OCI-LY7 (cell line): ENCODE data around the gene KRTDAP. TPM values are rescaled to one million over a fixed set of nuclear protein-coding genes. Genes with fewer than 3 reads are reported as not detected.
A peak's percentile ranks its signal among the peaks of the same experiment; 100 is the strongest.
"Not testable (repeated sequence)": the region's sequence is repeated elsewhere in the genome, so short reads cannot be mapped to it uniquely, and the experiment has no call there.

Source experiments
- BruUV-seq: library from RNA; stranded (reverse); fragments of 400-500 nt; replicated peaks from 2 replicates; lab custom pipeline; 2021; lab: Mats Ljungman, UMichigan
- CTCF ChIA-PET: fragments of 300-600 bp; sonication (Branson Sonifier 250); formaldehyde crosslinking; loops from one replicate; lab custom pipeline; 2022; ENCODE audit warnings: antibody characterized with exemption; ENCODE audit not compliant: unreplicated experiment; lab: Charles Lee
- POLR2A ChIA-PET: fragments of 300-600 bp; sonication (Branson Sonifier 250); formaldehyde crosslinking; loops from one replicate; lab custom pipeline; 2022; ENCODE audit warnings: antibody characterized with exemption; lab: Charles Lee
- DNase-seq: peaks from one replicate; pipeline ENCODE4 v3.0.0-alpha.2; 2015; ENCODE audit warnings: low spot score
- H2AFZ ChIP-seq: fragments of 200-600 bp; sonication (generic), shearing (Covaris generic); 2 replicates; pipeline ENCODE4 v1.6.1; 2014; ENCODE audit warnings: mild to moderate bottlenecking, antibody characterized with exemption, low read length, moderate library complexity
- H3K27ac ChIP-seq: fragments of 200-600 bp; sonication (generic); 2 replicates; pipeline ENCODE4 v1.5.1; 2014; ENCODE audit warnings: mixed run types, low read depth, mild to moderate bottlenecking, moderate library complexity, low read length, inconsistent platforms; ENCODE audit not compliant: poor library complexity, severe bottlenecking
- H3K36me3 ChIP-seq: fragments of 200-600 bp; sonication (generic); 2 replicates; pipeline ENCODE4 v1.6.1; 2014; ENCODE audit warnings: mild to moderate bottlenecking, antibody characterized with exemption, low read length, moderate library complexity, mixed read lengths; ENCODE audit not compliant: insufficient read depth
- H3K4me1 ChIP-seq: fragments of 200-600 bp; sonication (generic); 2 replicates; pipeline ENCODE4 v1.5.1; 2014; ENCODE audit warnings: mild to moderate bottlenecking, low read length; ENCODE audit not compliant: insufficient read depth, poor library complexity, severe bottlenecking
- H3K4me2 ChIP-seq: fragments of 200-600 bp; sonication (generic); 2 replicates; pipeline ENCODE4 v1.6.1; 2014; ENCODE audit warnings: mild to moderate bottlenecking, low read length
- H3K4me3 ChIP-seq: fragments of 200-600 bp; sonication (generic); 2 replicates; pipeline ENCODE4 v1.5.1; 2014; ENCODE audit warnings: mild to moderate bottlenecking, low read depth, low read length; ENCODE audit not compliant: poor library complexity, severe bottlenecking
- H3K79me2 ChIP-seq: fragments of 200-600 bp; sonication (generic); 2 replicates; pipeline ENCODE4 v1.6.1; 2016; ENCODE audit warnings: low read depth, mild to moderate bottlenecking, low read length, moderate library complexity, mixed read lengths; ENCODE audit not compliant: insufficient read depth
- H3K9me2 ChIP-seq: fragments of 200-600 bp; sonication (generic); 2 replicates; pipeline ENCODE4 v1.6.1; 2016; ENCODE audit warnings: mild to moderate bottlenecking, low read length, mixed read lengths; ENCODE audit not compliant: insufficient read depth
- H3K9me3 ChIP-seq: fragments of 200-600 bp; sonication (generic); 2 replicates; pipeline ENCODE4 v1.6.1; 2014; ENCODE audit warnings: mild to moderate bottlenecking, mixed run types, low read length, mixed read lengths
- H4K20me1 ChIP-seq: fragments of 200-600 bp; sonication (generic); 2 replicates; pipeline ENCODE4 v1.6.1; 2014; ENCODE audit warnings: mild to moderate bottlenecking, antibody characterized with exemption, low read length, moderate library complexity, mixed read lengths; ENCODE audit not compliant: insufficient read depth
- EZH2phosphoT487 ChIP-seq: fragments of 200-600 bp; sonication (generic); IDR thresholded peaks from 2 replicates; pipeline ENCODE4 v1.6.1; 2018; ENCODE audit warnings: low read depth, borderline replicate concordance, mild to moderate bottlenecking, mixed run types, antibody characterized with exemption, low read length, moderate library complexity, mixed read lengths
- intact Hi-C: fragments of 100-400 bp; cut with micrococcal nuclease; formaldehyde crosslinking; loops from one replicate; pipeline ENCODE4 v1.10.0; 2022; ENCODE audit not compliant: unreplicated experiment
- total RNA-seq, 2 experiments: library from RNA; depleted of rRNA in 1 of 2; stranded (reverse); fragments of >200 nt in 1 of 2; shearing (Covaris generic) in 1 of 2; gene quantifications; 2 replicates each; pipeline ENCODE4 v1.2.3, GENCODE V29; 2014 to 2022
- TF ChIP-seq, protein P1 (sequence below): fragments of 200-600 bp; sonication (generic); conservative IDR thresholded peaks from 2 replicates; pipeline ENCODE4 v1.5.1; 2014; ENCODE audit warnings: mild to moderate bottlenecking, antibody characterized with exemption, low read length, moderate library complexity, mixed read lengths

Gene KRTDAP
- total RNA-seq, 2 experiments from 2014 or later: not detected

DNA sequence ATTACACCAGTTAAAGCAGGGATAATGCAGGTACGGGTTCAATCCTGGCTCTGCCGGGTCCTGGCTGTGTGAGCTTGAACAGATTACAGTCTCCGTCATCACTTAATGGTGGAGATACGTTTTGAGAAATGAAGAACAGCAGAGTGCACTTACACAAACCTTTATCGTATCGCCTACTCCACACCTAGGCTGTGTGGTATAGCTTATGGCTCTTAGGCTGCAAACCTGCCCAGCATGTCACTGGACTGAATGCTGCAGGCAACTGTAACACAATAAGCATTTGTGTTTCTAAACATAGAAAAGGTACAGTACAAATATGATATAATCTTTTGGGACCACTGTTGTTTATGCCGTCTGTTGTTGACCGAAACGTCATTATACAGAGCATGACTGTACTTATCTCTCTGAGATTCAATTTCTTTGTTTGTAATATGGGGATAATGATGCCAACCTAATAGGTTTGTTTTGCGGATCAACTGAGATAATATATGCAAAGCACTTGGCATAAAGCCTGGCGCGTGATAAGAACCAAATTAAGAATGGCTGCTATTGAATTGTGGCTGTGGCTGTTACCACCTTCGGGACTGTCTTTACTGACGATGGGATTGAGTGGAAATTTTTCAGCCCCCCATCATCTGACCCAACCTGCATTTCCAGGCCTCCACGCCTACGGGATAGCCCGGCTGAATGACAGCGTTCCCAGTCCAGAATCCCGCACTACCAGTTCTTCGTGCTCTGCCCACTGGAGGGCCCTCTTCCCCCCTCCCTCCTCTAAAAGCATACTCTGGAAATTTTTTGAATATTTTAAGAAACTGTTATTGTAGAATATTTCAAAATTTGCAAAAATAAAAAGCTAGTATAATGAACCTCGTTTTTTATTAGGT is 11.2 kb downstream of the KRTDAP start:
- H3K79me2 ChIP-seq: no peaks in the 10 kb centered on the region
- H3K36me3 ChIP-seq: no peaks in the 10 kb centered on the region
- H3K4me2 ChIP-seq: no peak overlapping the region
- no peaks in the 10 kb centered on the region for H4K20me1 ChIP-seq
- H3K4me1 ChIP-seq: peaks cover under 1% of the 10 kb centered on the region
- no TSS peak for BruUV-seq
- H2AFZ ChIP-seq: no peak overlapping the region
- no peak overlapping the region for H3K4me3 ChIP-seq
- ChIA-PET CTCF (no interaction called here), POLR2A (no interaction called here)
- H3K9me2 ChIP-seq: no peaks in the 10 kb centered on the region
- H3K27ac ChIP-seq: no peak overlapping the region
- no peak for DNase-seq
- intact Hi-C loops: no loop called here
- H3K9me3 ChIP-seq: no peaks in the 10 kb centered on the region
- no peak for TF ChIP-seq EZH2phosphoT487
- TF ChIP-seq, protein P1, sequence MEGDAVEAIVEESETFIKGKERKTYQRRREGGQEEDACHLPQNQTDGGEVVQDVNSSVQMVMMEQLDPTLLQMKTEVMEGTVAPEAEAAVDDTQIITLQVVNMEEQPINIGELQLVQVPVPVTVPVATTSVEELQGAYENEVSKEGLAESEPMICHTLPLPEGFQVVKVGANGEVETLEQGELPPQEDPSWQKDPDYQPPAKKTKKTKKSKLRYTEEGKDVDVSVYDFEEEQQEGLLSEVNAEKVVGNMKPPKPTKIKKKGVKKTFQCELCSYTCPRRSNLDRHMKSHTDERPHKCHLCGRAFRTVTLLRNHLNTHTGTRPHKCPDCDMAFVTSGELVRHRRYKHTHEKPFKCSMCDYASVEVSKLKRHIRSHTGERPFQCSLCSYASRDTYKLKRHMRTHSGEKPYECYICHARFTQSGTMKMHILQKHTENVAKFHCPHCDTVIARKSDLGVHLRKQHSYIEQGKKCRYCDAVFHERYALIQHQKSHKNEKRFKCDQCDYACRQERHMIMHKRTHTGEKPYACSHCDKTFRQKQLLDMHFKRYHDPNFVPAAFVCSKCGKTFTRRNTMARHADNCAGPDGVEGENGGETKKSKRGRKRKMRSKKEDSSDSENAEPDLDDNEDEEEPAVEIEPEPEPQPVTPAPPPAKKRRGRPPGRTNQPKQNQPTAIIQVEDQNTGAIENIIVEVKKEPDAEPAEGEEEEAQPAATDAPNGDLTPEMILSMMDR: no peak

DNA sequence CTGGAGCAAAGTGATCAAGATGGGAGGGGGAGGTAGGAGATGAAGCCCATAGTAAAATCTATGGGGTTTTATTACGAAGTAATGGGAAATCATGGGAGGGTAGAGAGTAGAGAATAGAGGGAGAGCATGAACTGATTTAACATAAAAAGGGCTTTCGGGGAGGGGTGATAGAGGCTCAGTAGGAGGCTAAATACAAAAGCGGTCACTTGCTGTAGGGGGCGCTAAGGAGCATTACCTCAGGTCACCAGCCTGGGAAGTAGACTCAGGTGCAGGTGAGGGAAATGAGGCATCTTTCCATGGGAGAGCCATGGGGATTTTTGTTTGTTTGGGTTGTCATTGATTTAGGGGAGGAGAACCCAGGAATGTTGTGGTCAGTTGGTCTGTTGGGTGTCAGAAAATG is 14.1 kb downstream of the KRTDAP start:
- no peaks in the 10 kb centered on the region for H3K9me2 ChIP-seq
- H4K20me1 ChIP-seq: no peaks in the 10 kb centered on the region
- BruUV-seq: no TSS peak
- no peaks in the 10 kb centered on the region for H3K79me2 ChIP-seq
- no peaks in the 10 kb centered on the region for H3K4me1 ChIP-seq
- intact Hi-C loops: no loop called here
- H3K4me3 ChIP-seq: no peak overlapping the region
- ChIA-PET CTCF (no interaction called here), POLR2A (no interaction called here)
- peak; percentile 30 for DNase-seq
- TF ChIP-seq, protein P1: peak; percentile 72
- TF ChIP-seq EZH2phosphoT487: no peak
- no peaks in the 10 kb centered on the region for H3K36me3 ChIP-seq
- H3K27ac ChIP-seq: no peak overlapping the region
- no peaks in the 10 kb centered on the region for H3K9me3 ChIP-seq
- no peak overlapping the region for H2AFZ ChIP-seq
- no peak overlapping the region for H3K4me2 ChIP-seq

DNA sequence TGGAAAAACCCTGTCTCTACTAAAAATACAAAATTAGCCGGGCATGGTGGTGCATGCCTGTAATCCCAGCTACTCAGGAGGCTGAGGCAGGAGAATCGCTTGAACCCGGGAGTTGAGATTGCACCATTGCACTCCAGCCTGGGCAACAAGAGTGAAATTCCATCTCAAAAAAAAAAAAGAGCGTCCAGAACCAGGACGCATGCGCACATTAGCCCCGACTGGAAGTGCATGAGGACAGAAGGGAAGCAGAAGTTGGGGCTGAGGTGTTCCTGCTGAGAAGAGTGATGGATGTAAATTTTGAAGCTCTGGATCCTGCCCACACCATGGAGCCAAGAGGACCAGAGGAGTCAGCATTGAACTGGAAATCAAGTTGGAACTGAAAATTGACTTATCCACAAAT is 15.7 kb downstream of the KRTDAP start:
- H3K9me3 ChIP-seq, H3K9me2 ChIP-seq, CTCF ChIA-PET, H4K20me1 ChIP-seq, H3K27ac ChIP-seq, H3K79me2 ChIP-seq, DNase-seq, H3K4me2 ChIP-seq, H3K4me1 ChIP-seq, H3K4me3 ChIP-seq, intact Hi-C loops, H3K36me3 ChIP-seq, BruUV-seq, POLR2A ChIA-PET, H2AFZ ChIP-seq: not testable (repeated sequence)
